ENCODE data around the gene SENP6.
A peak's percentile ranks its signal among the peaks of the same experiment; 100 is the strongest.

SENP6 gene

GRCh38 chr6:75735491-75736186, 134.0 kb downstream of the SENP6 start:
- H3K4me3 ChIP-seq (ENCODE audit: insufficient read length, low read depth) = no peak overlapping the region
- no peaks in the 10 kb centered on the region for H3K9me3 ChIP-seq (ENCODE audit: insufficient read depth, low read length)
- H3K36me3 ChIP-seq (ENCODE audit: insufficient read depth, insufficient read length, low read length) = no peaks in the 10 kb centered on the region
- TF ChIP-seq ZNF274 (IDR thresholded peaks at IDR 0.05; ENCODE audit: low read depth, low read length) (no peak), YY1 (IDR thresholded peaks at IDR 0.05; ENCODE audit: insufficient read depth, insufficient read length) (no peak)
- no peak for DNase-seq (ENCODE audit: low read depth, low spot score)
- no peaks in the 10 kb centered on the region for H3K27me3 ChIP-seq (ENCODE audit: insufficient read depth, insufficient read length)
- H3K4me1 ChIP-seq (ENCODE audit: insufficient read depth, insufficient read length) = no peaks in the 10 kb centered on the region
- no peak overlapping the region for H3K9ac ChIP-seq (ENCODE audit: insufficient read length, low read depth)

DNA sequence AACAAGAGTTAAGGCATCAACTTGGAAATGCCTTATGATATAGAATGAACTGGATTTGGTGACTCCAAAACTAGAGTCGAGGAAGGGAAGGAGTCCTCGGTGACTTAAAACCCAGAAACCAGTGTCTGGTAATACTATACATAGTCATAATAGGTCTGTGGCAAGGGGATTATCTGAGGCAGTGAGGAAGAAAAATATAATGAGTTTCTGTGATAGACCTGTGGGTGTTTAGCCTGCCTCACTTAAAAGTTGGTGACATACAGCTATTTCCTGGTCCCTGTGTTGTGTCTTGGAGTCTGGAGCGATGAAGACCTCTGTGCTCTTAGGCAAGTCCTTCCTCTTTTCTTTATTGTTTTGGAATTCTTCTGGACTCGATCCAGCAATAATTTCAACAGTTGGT, 142.3 kb downstream of the SENP6 start:
- no peaks in the 10 kb centered on the region for H3K4me1 ChIP-seq (ENCODE audit: insufficient read depth, insufficient read length)
- peaks cover 6% of the 10 kb centered on the region for H3K27me3 ChIP-seq (ENCODE audit: insufficient read depth, insufficient read length)
- TF ChIP-seq SUZ12 (IDR thresholded peaks at IDR 0.05; ENCODE audit: extremely low read depth, insufficient read depth, insufficient read length) (no peak), YY1 (IDR thresholded peaks at IDR 0.05; ENCODE audit: insufficient read depth, insufficient read length) (no peak), ZNF274 (IDR thresholded peaks at IDR 0.05; ENCODE audit: low read depth, low read length) (no peak)
- no peak overlapping the region for H3K9ac ChIP-seq (ENCODE audit: insufficient read length, low read depth)
- H3K4me3 ChIP-seq (ENCODE audit: insufficient read length, low read depth) = no peak overlapping the region
- no peaks in the 10 kb centered on the region for H3K9me3 ChIP-seq (ENCODE audit: insufficient read depth, low read length)
- no peaks in the 10 kb centered on the region for H3K36me3 ChIP-seq (ENCODE audit: insufficient read depth, insufficient read length, low read length)
- DNase-seq (ENCODE audit: low read depth, low spot score) = no peak

- Histone ChIP-seq H3K9me3 (ENCODE audit: insufficient read depth, low read length) (no peaks in the 10 kb centered on the region), H3K4me1 (ENCODE audit: insufficient read depth, insufficient read length) (no peaks in the 10 kb centered on the region), H3K36me3 (ENCODE audit: insufficient read depth, insufficient read length, low read length) (no peaks in the 10 kb centered on the region), H3K27me3 (ENCODE audit: insufficient read depth, insufficient read length) (peaks cover 6% of the 10 kb centered on the region), H3K4me3 (ENCODE audit: insufficient read length, low read depth) (no peak overlapping the region), H3K9ac (ENCODE audit: insufficient read length, low read depth) (no peak overlapping the region)
- DNase-seq (ENCODE audit: low read depth, low spot score) = no peak
- no peak for TF ChIP-seq YY1 (IDR thresholded peaks at IDR 0.05; ENCODE audit: insufficient read depth, insufficient read length)
- TF ChIP-seq ZNF274 (IDR thresholded peaks at IDR 0.05; ENCODE audit: low read depth, low read length) = no peak
- no peak for TF ChIP-seq SUZ12 (IDR thresholded peaks at IDR 0.05; ENCODE audit: extremely low read depth, insufficient read depth, insufficient read length)
These were observed 143.7 kb downstream of the SENP6 start for GRCh38 chr6:75745404-75745803.

DNA sequence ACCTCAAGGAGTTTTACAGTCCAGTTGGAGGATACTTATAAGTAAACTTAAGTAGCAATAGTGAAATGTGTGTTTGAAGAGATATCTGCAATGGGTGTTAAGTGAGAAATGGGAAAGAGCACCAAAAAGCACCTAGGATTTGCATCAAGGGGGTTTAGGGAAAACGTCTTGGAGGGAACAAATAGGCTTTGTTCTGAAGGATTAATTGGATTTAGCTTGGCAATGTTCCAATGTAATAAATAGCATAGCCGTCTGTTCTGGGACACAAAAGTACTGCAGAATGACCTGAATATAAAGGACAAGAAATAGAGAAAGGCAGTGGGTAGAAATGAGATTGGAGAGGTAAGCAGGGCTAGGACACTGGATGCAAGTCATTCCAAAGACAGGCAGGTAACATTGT, 144.5 kb downstream of the SENP6 start:
- DNase-seq (ENCODE audit: low read depth, low spot score) = no peak
- H3K4me1 ChIP-seq (ENCODE audit: insufficient read depth, insufficient read length) = no peaks in the 10 kb centered on the region

DNA sequence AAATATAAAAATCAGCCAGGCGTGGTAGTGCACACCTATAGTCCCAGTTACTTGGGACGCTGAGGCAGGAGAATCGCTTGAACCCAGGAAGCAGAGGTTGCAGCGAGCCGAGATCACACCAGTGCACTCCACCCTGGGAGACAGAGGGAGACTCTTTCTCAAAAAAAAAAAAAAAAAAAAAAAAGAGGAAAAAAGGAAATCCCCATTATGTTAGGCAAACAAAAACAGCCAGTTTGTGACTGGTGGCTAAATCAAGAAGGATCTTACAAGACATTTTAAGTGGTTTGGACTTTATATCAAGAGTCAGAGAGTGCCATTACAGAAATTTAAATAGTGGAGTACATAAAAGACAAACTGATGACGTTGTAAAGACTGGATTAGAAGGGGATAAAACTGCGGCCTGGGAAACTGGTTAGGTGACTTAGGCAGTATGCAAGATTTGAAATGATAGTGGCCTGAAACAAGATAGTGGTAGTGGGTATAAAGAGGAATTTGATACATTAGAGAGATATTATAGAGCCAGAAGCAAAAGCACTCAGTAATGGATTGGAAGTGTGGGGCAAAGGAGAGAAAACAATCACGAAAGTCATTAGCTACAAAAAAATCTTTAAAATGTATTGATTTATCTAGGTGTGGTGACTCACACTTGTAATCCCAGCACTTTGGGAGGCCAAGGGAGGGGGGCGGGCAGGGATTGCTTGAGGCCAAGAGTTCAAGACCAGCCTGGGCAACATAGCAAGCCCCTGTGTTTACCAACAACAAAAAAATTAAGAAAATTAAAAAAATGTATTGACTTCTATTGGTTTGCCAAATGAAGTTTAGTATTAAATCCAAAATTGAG, 145.7 kb downstream of the SENP6 start:
- peaks cover 6% of the 10 kb centered on the region for H3K27me3 ChIP-seq (ENCODE audit: insufficient read depth, insufficient read length)
- DNase-seq (ENCODE audit: low read depth, low spot score) = no peak
- no peaks in the 10 kb centered on the region for H3K9me3 ChIP-seq (ENCODE audit: insufficient read depth, low read length)
- TF ChIP-seq YY1 (IDR thresholded peaks at IDR 0.05; ENCODE audit: insufficient read depth, insufficient read length) (no peak), ZNF274 (IDR thresholded peaks at IDR 0.05; ENCODE audit: low read depth, low read length) (no peak), SUZ12 (IDR thresholded peaks at IDR 0.05; ENCODE audit: extremely low read depth, insufficient read depth, insufficient read length) (no peak)
- H3K4me3 ChIP-seq (ENCODE audit: insufficient read length, low read depth) = no peak overlapping the region
- no peaks in the 10 kb centered on the region for H3K4me1 ChIP-seq (ENCODE audit: insufficient read depth, insufficient read length)
- H3K36me3 ChIP-seq (ENCODE audit: insufficient read depth, insufficient read length, low read length) = no peaks in the 10 kb centered on the region
- no peak overlapping the region for H3K9ac ChIP-seq (ENCODE audit: insufficient read length, low read depth)

More for the DNA sequence above, 144.5 kb downstream of the SENP6 start:
- no peak overlapping the region for H3K4me3 ChIP-seq (ENCODE audit: insufficient read length, low read depth)
- no peaks in the 10 kb centered on the region for H3K36me3 ChIP-seq (ENCODE audit: insufficient read depth, insufficient read length, low read length)
- no peaks in the 10 kb centered on the region for H3K9me3 ChIP-seq (ENCODE audit: insufficient read depth, low read length)
- no peak for TF ChIP-seq SUZ12 (IDR thresholded peaks at IDR 0.05; ENCODE audit: extremely low read depth, insufficient read depth, insufficient read length)
- no peak for TF ChIP-seq YY1 (IDR thresholded peaks at IDR 0.05; ENCODE audit: insufficient read depth, insufficient read length)
- no peak for TF ChIP-seq ZNF274 (IDR thresholded peaks at IDR 0.05; ENCODE audit: low read depth, low read length)
- peaks cover 6% of the 10 kb centered on the region for H3K27me3 ChIP-seq (ENCODE audit: insufficient read depth, insufficient read length)
- no peak overlapping the region for H3K9ac ChIP-seq (ENCODE audit: insufficient read length, low read depth)

GRCh38 chr6:75748003-75748742, 146.5 kb downstream of the SENP6 start:
- peak overlapping the region; percentile 88 for H3K9ac ChIP-seq (ENCODE audit: insufficient read length, low read depth)
- no peak for DNase-seq (ENCODE audit: low read depth, low spot score)
- H3K4me3 ChIP-seq (ENCODE audit: insufficient read length, low read depth) = peak overlapping the region; percentile 80
- H3K27me3 ChIP-seq (ENCODE audit: insufficient read depth, insufficient read length) = peaks cover 6% of the 10 kb centered on the region
- no peaks in the 10 kb centered on the region for H3K36me3 ChIP-seq (ENCODE audit: insufficient read depth, insufficient read length, low read length)
- no peak for TF ChIP-seq YY1 (IDR thresholded peaks at IDR 0.05; ENCODE audit: insufficient read depth, insufficient read length)
- H3K9me3 ChIP-seq (ENCODE audit: insufficient read depth, low read length) = no peaks in the 10 kb centered on the region
- H3K4me1 ChIP-seq (ENCODE audit: insufficient read depth, insufficient read length) = no peaks in the 10 kb centered on the region

Data from NT2/D1 (cell line).